Vagina (tissue), 2 donors: ENCODE measurements around the gene CCNA1.

ENCODE experiments used
- POLR2A ChIP-seq, 2 donors: fragments of 450-650 bp; IDR thresholded peaks; one replicate each; pipeline ENCODE4 v1.6.1; 2017; ENCODE audit warnings: antibody characterized with exemption in 2 of 2, mild to moderate bottlenecking in 2 of 2, moderate library complexity in 2 of 2
- POLR2AphosphoS5 ChIP-seq, 2 donors: sonication (generic); formaldehyde crosslinking; IDR thresholded peaks; one replicate each; pipeline ENCODE4 v1.9.0; 2017; ENCODE audit warnings: antibody characterized with exemption in 2 of 2, mild to moderate bottlenecking in 2 of 2, low read depth in 1 of 2; ENCODE audit not compliant: insufficient read depth in 1 of 2
- TF ChIP-seq, protein P1 (sequence below), 3 experiments: fragments of 450-650 bp in 2 of 3; fragments of 200-600 bp in 1 of 3; sonication (generic) in 1 of 3; IDR thresholded peaks; one replicate each; pipeline ENCODE4 v1.5.1; 2017 to 2019; ENCODE audit warnings: antibody characterized with exemption in 3 of 3, mild to moderate bottlenecking in 2 of 3, moderate library complexity in 2 of 3

DNA sequence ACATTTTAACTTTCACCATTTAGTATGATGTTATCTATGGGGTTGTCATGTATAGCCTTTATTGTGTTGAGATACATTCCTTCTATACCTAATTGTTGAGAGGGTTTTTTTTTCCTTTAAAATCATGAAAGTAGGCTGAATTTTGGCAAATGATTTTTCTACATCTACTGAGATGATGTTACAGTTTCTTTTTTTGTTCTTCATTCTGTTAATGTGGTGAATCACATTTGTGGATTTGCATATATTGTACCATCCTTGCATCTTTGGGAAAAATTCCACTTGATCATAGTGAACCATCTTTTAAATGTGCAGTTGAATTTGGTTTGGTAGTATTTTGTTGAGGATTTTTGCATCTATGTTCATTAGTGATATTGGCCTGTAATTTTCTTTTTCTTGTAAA, 29.2 kb downstream of the CCNA1 start:
- no peak for TF ChIP-seq POLR2AphosphoS5 (IDR thresholded peaks at IDR 0.05; ENCODE audit: insufficient read depth in 1 of 2, low read depth in 1 of 2)
- TF ChIP-seq POLR2A (IDR thresholded peaks at IDR 0.05), result no peak
- TF ChIP-seq, protein P1, sequence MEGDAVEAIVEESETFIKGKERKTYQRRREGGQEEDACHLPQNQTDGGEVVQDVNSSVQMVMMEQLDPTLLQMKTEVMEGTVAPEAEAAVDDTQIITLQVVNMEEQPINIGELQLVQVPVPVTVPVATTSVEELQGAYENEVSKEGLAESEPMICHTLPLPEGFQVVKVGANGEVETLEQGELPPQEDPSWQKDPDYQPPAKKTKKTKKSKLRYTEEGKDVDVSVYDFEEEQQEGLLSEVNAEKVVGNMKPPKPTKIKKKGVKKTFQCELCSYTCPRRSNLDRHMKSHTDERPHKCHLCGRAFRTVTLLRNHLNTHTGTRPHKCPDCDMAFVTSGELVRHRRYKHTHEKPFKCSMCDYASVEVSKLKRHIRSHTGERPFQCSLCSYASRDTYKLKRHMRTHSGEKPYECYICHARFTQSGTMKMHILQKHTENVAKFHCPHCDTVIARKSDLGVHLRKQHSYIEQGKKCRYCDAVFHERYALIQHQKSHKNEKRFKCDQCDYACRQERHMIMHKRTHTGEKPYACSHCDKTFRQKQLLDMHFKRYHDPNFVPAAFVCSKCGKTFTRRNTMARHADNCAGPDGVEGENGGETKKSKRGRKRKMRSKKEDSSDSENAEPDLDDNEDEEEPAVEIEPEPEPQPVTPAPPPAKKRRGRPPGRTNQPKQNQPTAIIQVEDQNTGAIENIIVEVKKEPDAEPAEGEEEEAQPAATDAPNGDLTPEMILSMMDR (IDR thresholded peaks at IDR 0.05), result no peak
